Measurements from ENCODE around the gene FNDC11.
"Not testable (repeated sequence)": the region's sequence is repeated elsewhere in the genome, so short reads cannot be mapped to it uniquely, and the experiment has no call there.

FNDC11 gene

DNA sequence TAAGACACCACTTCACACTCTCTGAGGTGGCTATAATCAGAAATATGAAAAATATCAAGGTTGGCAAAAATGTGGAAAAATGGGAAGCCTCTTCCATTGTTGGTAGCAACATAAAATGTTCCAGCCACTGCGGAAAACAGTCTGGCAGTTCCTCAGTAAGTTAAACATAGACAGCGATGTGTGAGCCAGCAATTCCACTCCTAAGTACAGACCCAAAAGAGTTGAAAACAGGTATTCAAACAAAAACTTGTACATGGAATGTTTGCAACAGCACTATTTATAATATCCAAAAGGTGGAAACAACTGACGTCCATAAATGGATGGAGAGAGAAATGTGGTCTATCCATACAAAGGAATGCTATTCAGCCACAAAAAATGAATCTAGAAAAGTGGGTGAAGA lies 40.8 kb upstream of the FNDC11 start:
- TF ChIP-seq, protein P1, sequence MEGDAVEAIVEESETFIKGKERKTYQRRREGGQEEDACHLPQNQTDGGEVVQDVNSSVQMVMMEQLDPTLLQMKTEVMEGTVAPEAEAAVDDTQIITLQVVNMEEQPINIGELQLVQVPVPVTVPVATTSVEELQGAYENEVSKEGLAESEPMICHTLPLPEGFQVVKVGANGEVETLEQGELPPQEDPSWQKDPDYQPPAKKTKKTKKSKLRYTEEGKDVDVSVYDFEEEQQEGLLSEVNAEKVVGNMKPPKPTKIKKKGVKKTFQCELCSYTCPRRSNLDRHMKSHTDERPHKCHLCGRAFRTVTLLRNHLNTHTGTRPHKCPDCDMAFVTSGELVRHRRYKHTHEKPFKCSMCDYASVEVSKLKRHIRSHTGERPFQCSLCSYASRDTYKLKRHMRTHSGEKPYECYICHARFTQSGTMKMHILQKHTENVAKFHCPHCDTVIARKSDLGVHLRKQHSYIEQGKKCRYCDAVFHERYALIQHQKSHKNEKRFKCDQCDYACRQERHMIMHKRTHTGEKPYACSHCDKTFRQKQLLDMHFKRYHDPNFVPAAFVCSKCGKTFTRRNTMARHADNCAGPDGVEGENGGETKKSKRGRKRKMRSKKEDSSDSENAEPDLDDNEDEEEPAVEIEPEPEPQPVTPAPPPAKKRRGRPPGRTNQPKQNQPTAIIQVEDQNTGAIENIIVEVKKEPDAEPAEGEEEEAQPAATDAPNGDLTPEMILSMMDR (IDR thresholded peaks at IDR 0.05; ENCODE audit: extremely low read depth, missing control alignments): no peak
- DNase-seq (ENCODE audit: low spot score): no peak

DNA sequence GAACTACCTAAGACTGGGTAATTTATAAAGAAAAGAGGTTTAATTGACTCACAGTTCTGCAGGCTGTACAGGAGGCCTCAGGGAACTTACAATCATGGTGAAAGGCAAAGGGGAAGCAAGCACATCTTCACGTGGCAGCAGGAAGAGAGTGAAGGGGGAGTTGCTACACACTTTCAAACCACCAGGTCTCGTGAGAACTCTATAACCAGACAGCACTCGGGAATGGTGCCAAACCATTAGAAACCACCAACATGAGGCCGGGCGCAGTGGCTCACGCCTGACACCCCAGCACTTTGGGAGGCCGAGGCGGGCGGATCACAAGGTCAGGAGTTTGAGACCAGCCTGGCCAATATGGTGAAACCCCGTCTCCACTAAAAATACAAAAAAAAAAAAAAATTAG lies 39.4 kb upstream of the FNDC11 start:
- DNase-seq (ENCODE audit: low spot score): not testable (repeated sequence)

DNA sequence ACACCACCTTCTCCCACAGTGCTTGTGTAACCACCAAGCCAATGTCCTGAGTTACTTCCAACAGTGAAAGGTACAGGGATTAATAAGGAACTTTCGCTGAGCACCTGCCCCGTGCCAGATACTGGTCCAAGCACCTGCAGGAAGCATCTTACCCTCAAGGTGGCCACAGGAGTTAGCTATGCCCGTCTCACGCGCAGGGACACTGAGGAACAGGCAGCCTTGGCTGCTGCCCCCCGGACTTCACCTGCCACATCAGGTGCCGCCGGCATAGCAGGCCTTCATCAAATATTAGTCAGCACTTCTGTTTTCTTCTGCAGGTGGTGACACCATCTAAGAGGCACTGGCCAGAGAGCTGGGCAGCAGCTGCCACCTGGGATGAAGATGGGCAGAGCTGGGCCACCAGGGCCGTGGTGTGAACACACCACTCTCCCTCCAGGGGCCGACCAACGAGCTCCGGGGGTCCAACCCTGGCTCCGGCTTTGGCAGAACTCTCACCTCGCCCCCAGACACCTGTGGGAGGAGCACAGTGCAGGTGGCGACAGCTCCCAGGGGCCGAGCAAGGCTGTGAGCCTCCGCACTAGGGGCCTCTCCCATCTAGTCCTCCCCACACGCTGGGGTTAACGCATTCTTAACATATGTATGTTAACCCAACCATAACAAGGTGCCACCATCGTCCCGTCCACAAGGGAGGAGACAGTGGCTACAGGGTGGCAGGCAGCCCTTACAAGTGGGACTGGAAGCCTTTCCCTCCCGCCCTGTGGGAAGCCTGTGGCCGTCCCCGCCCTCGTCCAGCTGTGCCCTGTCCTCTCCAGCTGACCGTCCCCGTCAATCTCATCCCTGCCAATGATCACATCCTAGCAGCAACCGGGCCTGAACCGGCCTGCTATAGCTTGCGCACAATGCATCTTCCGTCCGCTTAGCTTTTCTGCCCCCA lies 36.3 kb upstream of the FNDC11 start:
- TF ChIP-seq, protein P1 (IDR thresholded peaks at IDR 0.05; ENCODE audit: extremely low read depth, missing control alignments): no peak

DNA sequence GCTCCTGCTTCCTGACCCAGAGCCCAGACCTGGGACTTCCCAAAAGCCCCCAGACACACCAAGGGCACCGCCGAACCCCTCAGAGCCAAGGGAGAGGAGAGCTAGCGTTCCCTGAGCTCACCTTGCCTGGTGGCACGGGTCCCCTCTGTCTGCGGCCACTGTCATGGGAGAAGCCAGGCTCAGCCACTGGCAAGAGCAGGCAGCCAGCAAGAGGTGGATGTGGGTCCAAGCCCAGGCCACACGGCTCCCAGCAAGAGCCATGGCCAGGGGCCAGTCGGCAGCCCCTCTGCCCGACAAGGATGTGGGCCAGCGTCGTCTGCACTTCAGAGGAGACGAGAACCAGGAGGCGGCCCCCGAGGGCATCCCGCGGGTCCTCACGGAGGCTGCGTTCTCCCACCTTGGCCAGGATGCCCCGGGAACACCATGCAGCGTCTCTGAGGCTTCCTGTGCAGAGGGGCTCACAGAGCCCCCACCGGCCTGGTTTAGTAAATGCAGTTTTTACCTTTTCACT lies 35.6 kb upstream of the FNDC11 start:
- TF ChIP-seq, protein P1 (IDR thresholded peaks at IDR 0.05; ENCODE audit: extremely low read depth, missing control alignments): no peak
- DNase-seq (ENCODE audit: low spot score): no peak

More for the DNA sequence above, 36.3 kb upstream of the FNDC11 start:
- DNase-seq (ENCODE audit: low spot score): no peak

DNA sequence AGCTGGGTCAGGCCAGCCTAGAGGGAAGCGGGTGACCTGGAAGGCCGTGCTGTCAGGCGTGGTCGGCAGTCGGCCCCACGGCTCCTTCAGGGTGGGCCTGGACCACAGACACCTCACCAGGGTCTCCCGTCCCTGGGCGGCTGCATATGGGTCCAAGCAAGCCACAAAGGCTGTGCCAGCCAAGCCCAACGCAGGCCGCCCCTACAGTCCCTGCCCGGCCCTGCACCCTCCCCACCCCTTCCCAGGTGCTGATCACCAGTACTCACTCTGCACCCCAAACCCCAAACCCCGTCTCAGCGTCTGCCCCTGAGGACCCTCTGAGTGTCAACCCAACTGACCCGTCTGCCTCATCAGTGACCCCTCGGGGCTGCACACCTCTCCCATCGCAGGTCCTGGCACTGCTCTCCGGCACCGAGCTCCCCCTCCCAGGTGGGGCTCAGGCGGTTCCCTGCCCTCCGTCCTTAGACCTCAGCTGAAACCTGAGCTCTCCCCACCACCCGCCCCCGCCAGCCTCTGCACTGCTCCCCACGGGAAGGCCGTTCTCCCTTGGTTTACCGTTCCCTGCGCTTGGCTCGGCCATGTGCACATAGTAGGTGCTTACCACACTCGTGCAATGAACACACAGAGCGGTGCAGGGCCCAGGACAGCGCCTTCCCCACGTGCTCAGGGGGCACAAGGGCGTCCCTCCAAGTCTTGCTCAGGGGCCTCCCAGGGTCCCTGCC lies 34.9 kb upstream of the FNDC11 start:
- DNase-seq (ENCODE audit: low spot score): no peak
- TF ChIP-seq, protein P1 (IDR thresholded peaks at IDR 0.05; ENCODE audit: extremely low read depth, missing control alignments): no peak

DNA sequence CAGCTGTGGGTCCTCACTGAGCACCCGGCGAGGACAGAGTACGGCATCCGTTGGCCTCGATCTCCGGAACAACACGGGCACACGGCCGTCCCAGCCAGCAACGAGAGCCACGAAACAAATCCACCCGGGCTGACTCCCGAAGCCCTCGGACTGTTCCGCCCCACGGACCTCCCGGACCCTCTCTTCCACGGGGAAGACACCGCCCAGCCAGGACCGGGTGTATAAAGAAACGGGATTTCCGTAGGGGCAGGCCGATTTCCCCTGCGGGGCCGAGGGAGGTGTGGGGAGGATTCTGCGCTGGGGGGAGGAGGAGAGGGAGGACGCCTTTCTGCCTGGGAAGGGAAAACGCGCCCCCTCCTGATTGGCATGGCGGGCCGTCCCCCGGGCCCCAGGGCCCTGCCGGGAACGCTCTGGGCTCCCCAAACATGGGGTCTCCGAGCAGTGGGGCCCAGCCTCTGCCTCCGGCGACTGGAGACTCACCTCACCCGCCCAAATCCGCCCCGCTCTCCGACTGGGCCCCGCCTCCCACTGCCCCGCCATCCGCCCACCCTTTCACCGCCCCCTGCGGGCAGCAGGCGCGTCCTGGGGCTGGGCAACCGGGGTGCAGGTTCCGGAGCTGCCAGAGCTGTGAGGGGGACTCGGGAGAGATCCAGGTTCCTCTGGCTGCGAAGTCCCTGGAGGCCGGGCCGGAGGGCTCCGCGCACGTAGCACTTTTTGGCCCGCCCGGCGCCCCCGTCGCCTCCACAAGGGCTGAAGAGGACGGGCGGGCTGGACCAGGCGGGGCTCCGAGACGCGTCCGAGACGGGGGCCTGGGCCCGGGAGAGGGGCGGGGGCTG lies 34.1 kb upstream of the FNDC11 start:
- DNase-seq (ENCODE audit: low spot score): peak; percentile 86
- TF ChIP-seq, protein P1 (IDR thresholded peaks at IDR 0.05; ENCODE audit: extremely low read depth, missing control alignments): no peak

DNA sequence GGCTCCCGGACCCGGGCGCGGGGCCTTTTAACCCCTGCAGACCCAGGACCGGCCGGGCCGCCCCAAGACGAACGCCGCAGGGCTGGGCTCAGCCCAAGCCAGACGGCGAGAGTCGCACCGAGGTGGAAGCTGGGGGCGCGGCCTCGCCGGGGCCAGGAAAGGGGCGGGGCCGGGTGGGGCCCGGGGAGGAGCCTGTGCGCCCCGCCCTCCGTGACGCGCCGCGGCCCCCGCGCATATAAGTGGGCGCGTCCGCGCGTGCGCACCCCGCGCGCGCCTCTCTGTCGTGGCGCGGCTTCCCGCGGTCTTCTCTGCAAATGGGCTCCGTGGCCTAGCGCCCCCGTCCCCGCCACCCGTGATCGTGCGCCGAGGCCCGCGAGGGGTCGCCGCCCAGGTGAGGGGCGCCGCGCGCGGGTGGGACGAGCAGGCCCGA lies 33.4 kb upstream of the FNDC11 start, which contains the start of gene PPDPF:
TSS of gene PPDPF (plus strand) at position 262 of the 430 bp plus-strand sequence. CDS start 544 bp downstream, outside the sequence.
- peak; percentile 100 for DNase-seq (ENCODE audit: low spot score)

More for the DNA sequence above, 33.4 kb upstream of the FNDC11 start, which contains the start of gene PPDPF:
- TF ChIP-seq, protein P1 (IDR thresholded peaks at IDR 0.05; ENCODE audit: extremely low read depth, missing control alignments): no peak

Measured in GM20000 (cell line).